ENCODE data around the gene CDH8.

GRCh38 chr16:61611847-61612491 lies 424.3 kb downstream of the CDH8 start:
- TF ChIP-seq CTCF (IDR thresholded peaks at IDR 0.05; ENCODE audit: borderline replicate concordance, extremely low read depth, low read length, poor library complexity, severe bottlenecking) (no peak), EZH2 (IDR thresholded peaks at IDR 0.05; ENCODE audit: borderline replicate concordance, low read depth, low read length, severe bottlenecking) (no peak)

All from DND-41 (cell line).